GM18951 (cell line): ENCODE measurements around the gene TBC1D23.
A peak's percentile ranks its signal among the peaks of the same experiment; 100 is the strongest.
"Not testable (repeated sequence)": the region's sequence is repeated elsewhere in the genome, so short reads cannot be mapped to it uniquely, and the experiment has no call there.

Source experiments
- POLR2A ChIP-seq: IDR thresholded peaks from 4 replicates; pipeline ENCODE4 v1.6.1; 2011; ENCODE audit warnings: mild to moderate bottlenecking; ENCODE audit not compliant: insufficient read length, insufficient read depth; ENCODE audit errors: extremely low read depth
- in situ Hi-C: fragments of 300-500 bp; cut with MboI; formaldehyde crosslinking; loops from one replicate; pipeline ENCODE4 v1.12.0; 2022; ENCODE audit warnings: low sequenced_read_pairs, mixed read lengths, inconsistent platforms; ENCODE audit not compliant: unreplicated experiment

Gene TBC1D23

DNA sequence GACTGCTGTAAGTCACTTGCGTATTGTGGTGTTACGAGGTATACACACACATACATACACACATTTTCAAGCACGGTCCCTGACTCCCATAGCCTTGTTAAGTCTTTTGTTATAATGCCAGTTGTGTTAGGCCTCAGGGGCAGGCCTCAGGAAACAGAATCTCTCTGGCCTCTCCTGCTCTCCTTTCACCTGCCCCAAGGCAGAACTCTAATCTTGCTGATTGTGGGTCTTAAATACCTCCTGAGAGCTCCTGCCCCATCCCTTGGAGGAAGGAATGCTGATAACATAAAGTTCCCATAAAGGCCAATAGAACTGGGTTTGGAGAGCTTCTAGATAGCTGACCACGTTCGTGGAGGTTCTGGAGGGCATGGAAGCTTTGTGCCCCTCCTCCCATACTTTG lies 69.9 kb downstream of the TBC1D23 start:
- no peak for TF ChIP-seq POLR2A
- in situ Hi-C loops = no loop called here

DNA sequence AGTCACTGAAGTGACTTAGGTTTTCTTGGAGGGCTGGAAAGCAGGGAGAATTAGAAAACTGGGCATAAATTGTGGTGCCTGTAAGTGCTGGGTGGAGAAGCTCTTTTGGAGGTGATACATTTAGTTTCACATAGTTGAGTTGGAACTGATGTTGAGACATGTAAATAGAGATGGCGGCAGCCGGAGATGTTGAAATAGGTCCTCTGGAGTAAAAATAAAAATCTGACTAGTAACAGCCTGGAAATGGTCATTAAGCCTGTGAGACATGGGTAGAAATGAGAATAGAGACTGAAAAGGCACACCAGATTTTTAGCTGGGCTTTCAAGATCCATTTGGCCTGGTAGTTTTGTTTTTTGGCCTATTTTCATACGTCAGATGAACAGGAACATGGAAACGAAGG lies 70.9 kb downstream of the TBC1D23 start:
- in situ Hi-C loops = no loop called here
- TF ChIP-seq POLR2A = no peak

DNA sequence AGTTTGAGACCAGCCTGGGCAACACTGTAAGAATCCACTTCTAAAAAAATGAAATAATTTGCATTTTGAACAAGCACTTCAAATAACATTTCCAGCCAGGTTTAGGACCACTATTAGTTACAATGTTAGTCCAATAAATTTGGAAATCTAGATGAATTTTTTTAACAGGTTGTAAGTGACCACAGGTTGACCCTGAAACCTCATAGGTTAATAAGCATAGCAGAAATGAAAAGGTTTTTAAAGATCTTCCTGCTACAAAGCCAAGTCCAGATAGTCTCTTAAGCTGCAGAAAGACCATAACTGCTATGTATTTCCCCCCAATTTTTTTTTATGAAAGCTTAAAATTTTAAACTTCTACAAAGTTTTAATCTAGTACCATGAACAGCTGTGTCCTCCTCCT lies 72.3 kb downstream of the TBC1D23 start:
- TF ChIP-seq POLR2A = no peak
- in situ Hi-C loops = no loop called here

DNA sequence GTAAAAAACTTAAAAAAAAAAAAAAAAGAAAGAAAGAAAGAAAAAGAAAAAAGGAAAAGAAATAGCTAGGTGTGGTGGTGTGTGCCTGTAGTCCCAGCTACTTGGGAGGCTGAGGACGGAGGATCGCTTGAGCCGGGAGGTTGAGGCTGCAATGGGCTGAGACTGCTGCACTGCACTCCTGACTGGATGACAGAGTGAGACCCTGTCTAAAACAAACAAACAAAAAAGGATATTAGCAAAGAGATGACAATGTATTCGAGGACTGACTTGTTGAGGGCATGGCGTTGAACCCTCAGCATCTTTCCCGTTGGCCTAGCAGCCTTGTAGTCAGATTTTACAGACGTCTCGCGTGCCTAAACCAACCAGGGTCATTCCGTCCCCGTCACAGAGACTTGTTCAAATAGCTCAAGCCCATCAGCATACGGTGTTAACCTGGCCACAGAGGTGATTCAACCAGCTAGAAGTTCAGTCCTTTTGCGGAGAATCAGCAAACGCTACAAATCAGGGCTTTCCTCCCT lies 73.2 kb downstream of the TBC1D23 start:
- in situ Hi-C loops = no loop called here
- no peak for TF ChIP-seq POLR2A

DNA sequence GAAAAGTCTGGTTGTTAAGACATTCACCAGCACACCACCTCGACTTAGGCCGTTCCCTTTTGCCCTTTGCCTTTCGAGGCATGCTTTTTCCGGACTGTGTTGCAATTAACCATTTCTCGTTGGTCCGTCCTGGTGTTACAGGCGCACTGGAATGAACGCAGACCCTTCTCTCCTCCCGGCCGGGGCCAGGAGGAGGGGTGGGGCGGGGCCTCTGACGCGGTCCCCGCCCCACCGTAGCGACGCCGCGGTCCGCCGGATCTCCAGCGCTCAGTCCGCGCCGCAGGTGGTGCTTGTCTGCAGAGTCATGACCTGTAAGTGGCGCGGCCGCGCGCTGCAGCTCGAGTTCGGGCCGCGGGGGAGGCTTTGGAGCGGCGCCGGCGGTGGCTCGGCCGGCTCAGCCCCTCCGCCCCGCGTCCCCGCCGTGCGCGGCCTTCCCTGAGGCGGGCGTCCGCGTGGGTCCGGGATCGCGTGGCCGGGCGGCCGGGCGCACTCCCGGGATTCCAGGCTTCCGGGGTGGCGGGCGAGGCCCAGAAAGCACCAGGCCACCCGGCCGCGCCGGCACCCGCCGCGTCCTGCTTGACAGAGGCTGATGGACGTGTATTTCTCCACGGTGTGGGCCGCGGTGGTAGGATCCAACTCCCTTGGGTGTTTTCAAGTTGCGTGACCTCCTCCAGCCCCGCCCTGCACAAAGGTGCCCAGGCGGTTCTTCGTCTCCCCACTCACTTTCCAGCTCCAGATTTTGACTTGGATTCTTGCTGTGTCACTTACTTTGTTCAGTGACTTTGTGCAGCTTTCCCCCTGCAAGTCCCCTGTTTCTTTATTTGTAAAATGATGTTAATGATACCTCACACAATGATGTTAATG lies 73.9 kb downstream of the TBC1D23 start, which contains the start of gene NIT2:
Gene NIT2 (plus strand): TSS at position 270 of the 864 bp plus-strand sequence. CDS start 35 bp downstream, at position 305.
- in situ Hi-C loops = no loop called here
- peak; percentile 95 for TF ChIP-seq POLR2A

DNA sequence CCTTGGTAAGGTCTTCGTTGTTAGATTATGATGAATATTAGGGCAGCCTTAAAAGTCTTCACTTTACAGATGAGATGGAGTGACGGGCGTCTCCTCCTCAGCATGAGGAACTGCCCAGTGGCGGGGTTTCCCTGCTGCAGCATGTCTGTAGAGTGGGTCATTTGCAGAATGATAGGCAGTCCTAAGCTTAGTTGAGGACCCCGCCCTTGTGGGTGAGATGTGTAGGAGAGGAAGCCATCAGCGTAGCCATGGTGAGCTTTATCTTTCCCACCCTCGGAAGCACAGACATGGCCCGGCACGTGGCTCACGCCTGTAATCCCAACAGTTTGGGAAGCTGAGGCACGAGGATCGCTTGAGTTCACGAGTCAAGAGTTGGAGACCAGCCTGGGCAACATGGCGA lies 74.6 kb downstream of the TBC1D23 start:
- TF ChIP-seq POLR2A = no peak
- in situ Hi-C loops = no loop called here

DNA sequence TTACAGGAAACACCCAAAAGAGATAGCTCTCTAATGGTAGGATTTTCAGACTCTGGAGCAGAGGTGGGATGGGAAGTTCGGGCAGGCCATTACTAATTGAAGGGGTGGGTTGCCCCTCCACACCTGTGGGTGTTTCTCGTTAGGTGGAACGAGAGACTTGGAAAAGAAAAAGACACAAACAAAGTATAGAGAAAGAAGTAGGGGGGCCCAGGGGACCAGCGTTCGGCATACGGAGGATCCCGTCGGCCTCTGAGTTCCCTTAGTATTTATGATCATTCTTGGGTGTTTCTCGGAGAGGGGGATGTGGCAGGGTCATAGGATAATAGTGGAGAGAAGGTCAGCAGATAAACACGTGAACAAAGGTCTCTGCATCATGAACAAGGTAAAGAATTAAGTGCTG lies 75.4 kb downstream of the TBC1D23 start:
- in situ Hi-C loops = not testable (repeated sequence)

DNA sequence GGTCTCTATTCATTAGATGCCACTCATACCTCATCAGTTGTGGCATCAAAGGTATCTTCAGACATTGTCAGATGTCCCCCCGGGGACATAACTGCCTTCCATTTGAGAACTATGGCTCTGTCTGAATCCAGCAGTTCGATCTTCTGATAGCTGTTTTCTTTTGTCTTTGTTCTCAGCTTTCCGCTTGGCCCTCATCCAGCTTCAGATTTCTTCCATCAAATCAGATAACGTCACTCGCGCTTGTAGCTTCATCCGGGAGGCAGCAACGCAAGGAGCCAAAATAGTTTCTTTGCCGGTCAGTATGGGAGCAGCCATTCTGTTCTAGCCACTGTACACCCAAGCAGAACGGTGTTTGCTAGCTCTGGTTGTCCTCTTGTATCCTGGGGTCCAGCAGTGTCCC lies 78.1 kb downstream of the TBC1D23 start:
- in situ Hi-C loops = no loop called here
- no peak for TF ChIP-seq POLR2A

DNA sequence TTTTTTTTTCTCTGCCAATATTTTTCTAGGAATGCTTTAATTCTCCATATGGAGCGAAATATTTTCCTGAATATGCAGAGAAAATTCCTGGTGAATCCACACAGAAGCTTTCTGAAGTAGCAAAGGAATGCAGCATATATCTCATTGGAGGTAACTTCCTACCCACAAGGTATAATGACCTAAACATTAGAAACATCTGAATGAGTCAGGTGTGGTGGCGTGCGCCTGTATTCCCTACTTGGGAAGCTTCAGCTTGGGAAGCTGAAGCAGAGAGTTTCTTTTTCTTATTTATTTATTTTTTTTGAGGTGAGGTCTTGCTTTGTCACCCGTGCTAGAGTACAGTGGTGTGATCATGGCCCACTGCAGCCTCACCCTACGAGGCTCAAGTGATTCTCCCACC lies 79.0 kb downstream of the TBC1D23 start:
- in situ Hi-C loops = no loop called here
- no peak for TF ChIP-seq POLR2A

DNA sequence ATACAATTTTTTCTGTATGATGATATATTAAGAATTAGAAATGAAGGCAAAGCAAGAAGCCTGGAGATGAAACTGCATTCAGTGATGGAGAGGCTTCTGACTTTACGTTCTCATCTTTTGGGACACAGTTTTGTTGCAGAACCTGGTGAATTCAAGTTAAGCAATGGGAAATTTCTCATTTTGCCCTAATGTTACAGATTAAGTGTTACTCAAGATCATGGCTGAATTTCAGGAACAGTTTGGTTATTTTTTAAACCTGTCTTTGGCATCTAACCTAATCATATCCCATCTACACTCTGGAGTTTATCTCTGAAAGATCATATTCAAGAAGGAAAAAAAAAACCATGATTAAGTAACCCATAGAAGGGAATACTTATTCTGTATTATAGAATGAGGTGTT lies 79.7 kb downstream of the TBC1D23 start:
- in situ Hi-C loops = no loop called here
- no peak for TF ChIP-seq POLR2A

DNA sequence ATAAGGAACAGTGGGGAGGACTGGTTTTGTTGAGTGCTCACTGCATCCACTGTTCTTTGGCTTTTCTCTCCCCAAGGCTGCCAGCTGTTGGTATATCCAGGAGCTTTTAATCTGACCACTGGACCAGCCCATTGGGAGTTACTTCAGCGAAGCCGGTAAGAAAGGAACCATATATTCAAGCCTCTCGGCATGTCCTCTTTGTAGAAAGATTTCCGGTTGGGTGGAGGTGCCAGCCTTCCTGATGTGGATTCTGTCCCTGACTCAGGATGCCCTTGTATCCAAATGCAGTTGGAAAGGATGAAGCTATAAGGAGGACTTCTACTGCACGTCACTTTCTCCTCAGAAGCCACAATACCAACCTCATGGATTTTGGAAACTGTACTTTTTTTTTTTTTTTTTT lies 87.9 kb downstream of the TBC1D23 start:
- in situ Hi-C loops = no loop called here
- TF ChIP-seq POLR2A = no peak

DNA sequence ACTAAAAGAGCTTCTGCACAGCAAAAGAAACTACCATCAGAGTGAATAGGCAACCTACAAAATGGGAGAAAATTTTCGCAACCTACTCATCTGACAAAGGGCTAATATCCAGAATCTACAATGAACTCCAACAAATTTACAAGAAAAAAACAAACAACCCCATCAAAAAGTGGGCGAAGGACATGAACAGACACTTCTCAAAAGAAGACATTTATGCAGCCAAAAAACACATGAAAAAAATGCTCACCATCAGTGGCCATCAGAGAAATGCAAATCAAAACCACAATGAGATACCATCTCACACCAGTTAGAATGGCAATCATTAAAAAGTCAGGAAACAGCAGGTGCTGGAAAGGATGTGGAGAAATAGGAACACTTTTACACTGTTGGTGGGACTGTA lies 91.0 kb downstream of the TBC1D23 start:
- in situ Hi-C loops = not testable (repeated sequence)

DNA sequence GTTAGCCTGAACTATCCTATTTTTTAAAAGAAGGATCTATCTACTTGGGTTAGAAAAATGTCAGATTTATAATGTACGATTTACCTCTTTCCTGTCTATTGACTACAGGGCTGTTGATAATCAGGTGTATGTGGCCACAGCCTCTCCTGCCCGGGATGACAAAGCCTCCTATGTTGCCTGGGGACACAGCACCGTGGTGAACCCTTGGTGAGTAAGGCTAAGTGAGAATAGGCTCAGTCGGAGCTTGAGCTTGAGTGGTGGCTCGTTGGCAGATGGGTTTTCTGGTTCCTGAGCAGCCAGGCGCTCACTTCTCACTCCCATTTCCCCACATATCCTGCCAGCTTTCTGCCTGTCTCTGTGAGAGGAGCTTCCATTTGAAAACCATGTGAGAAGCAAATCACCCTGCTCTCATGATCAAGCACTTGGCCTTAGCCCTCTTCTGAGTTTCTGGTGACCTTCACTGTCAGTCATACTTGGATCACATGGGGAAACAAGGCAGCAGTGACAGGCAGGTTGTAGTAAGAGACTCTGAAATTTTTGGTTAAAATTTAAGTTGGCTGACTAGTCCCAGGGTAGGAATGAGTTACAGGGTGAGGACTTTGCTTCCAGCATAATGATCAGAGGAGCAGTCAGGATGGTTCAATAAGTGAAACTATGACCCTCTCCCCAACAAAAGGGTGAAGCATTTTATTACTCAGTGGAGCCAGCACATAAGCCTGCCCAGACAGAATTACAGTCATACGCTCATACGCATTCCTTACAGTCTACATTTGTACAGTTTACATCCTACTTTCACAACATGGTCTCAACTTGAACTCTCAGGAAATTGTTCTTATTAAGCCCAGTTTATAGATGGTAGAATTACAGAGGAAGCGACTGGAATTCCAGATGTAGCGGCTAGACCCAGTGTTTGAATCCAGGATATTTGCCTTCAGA lies 91.8 kb downstream of the TBC1D23 start:
- no peak for TF ChIP-seq POLR2A
- in situ Hi-C loops = no loop called here
